ELR (cell line): Measurements from ENCODE around the gene EDDM13.
"Not testable (repeated sequence)": the region's sequence is repeated elsewhere in the genome, so short reads cannot be mapped to it uniquely, and the experiment has no call there.

Experiments used
- DNase-seq: peaks from one replicate; pipeline ENCODE4 v3.0.0-alpha.2; 2015; ENCODE audit warnings: low read depth

The EDDM13 gene

DNA sequence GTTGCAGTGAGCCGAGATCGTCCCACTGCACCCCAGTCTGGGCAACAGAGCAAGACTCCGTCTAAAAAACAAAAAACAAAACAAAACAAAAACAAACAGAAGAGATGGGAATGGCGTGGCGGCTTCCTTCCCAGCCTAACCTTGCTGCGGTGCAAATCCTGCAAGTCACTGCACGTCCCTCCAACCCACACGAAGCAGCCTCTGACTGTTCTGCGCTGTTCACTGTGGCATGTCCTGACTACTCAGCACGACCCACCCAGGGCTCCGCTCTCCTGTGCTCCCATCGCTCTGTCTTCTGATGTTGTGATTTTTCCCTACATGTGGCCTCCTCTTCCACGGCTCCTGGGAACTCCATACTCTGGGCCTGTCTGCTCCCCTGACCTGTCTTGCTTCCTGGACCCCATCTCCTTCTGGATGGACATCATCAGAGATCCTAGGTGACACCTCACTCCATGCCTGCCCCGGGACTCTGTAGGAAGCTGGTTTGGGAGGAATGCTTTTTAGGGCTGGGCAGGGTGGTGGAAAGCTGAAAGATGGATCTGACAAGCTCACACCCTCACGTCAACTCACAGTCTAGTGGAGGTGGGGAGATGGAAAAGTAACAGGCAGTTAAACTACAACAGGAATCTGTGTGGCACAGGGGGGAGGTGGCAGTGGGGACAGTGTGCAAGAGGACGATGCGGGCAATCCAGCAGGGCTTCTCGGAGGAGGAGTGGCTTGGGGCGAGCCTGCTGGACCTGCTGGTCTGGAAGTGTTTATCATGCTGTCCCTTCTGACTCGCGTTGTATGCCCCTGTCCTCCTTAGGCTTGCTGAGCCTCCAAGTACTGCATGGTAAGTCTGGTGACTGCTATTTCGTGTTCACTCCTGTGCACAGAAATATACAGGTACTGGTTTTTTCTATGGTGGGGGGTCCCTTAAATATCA, 23.2 kb downstream of the EDDM13 start:
- no peak for DNase-seq

DNA sequence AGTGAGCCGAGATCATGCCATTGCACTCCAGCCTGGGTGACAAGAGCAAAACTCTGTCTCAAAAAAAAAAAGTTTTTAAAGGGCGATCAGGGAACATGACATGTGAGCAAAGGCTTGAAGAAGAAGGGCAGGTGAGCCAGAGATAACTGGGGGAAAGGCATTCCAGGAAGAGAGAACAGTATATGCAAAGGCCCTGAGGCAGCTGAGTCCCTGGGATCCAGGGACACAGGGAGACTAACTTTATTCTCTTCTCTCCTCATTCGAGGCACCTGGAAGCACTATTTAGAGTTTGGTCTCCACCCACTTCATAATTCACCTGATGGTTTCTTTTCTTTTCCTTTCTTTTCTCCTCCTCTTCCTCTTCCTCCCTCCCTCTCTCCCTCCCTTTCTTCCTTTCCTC, 24.5 kb downstream of the EDDM13 start:
- DNase-seq, result no peak

DNA sequence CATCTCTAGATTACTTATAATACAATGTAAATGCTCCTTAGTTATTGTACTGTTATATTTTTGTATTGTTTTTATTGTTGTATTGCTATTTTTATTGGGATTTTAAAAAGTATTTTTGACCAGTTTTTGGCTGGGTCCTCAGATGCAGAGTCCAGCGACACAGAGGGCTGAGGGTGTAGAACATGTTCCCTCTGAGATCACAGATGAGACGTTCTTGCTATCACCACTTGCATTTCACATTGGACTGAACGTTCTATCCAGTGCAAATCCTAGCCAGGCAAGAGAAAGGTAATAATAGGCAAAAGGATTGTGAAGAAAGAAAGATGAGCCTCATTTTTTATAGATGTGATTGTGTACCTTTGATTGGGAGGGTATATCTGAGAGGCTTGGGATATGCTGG, 27.1 kb downstream of the EDDM13 start:
- DNase-seq, result no peak

DNA sequence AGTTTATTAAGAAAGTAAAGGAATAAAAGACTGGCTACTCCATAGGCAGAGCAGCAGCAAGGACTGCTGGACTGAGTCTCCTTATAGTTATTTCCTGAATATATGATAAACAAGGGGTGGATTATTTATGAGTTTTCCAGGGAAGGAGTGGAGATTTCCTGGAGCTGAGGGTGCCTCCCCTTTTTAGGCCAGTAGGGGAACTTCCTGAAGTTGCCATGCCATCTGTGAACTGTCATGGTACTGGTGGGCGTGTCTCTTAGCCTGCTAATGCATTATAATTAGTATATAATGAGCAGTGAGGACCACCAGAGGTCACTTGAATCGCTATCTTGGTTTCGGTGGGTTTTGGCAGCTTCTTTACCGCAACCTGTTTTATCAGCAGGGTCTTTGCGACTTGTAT, 28.6 kb downstream of the EDDM13 start:
- peak; percentile 17 for DNase-seq

DNA sequence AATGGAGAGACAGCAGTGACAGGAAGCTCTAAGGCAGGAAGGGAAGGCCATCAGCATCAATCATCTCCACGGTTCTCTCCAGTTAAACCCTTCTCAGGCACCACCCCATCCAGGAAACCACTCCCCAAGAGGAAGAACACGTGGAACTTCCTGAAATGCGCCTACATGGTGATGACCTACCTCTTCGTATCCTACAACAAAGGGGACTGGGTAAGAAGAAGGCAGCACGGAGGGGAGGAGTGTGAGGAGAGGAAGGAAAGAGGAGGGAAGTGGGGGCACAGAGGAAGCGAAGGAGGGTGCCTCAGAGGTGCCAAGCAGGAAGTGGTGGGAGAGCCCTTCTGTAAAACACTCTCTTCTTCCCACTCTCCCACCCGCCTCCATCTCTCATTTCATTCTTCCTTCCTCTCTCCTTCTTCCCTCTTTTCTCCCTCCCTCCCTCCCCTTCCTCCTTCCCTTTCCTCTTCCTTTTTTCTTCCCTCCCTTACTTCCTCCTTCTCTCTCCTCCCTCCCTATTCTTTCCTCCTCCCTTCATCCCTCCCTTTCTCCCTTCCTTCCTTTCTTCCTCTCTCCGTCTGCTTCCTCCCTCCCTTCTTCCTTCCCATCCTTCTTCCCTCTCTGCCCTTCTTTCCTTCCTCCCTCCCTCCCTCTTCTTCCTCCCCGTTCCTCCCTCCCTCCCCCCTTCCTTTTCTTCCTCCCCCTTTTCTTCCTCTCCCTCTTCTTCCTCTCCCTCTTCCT, 29.5 kb downstream of the EDDM13 start:
- no peak for DNase-seq

DNA sequence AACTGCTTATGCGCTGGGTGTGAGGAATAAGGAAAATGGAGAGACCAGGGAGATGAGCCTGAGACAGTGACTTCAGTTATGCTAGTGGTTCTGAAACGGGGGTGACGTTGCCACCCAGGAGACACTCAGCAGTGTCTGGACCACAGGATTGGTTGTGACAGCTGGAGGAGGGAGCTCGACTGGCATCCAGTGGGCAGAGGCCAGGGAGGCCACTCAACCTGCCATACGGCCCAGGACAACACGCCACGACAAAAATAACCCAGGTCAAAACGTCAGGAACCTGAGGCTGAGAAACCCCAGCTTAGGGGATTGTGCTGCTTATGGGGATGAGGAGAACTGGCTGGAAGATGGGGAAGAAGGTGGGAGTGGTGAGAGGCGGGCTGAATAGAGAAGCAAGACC, 31.7 kb downstream of the EDDM13 start:
- no peak for DNase-seq

DNA sequence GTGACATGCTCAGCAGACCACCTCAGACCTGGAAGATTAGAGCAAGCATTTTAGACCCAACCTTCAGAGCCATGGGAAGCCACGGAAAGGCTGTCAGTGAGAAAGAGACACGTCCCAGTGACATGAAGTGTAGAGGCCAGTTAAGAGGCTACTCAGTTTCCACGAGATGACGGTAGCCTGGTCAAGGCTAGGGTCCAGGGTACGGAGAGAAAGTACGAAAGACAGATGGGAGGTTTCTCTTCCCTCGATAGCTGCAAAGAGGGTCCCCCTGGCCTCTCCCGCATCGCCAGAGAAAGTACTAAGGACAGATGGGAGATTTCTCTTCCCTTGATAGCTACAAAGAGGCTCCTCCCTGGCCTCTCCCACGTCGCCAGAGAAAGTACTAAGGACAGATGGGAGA, 33.5 kb downstream of the EDDM13 start:
- DNase-seq, result no peak

DNA sequence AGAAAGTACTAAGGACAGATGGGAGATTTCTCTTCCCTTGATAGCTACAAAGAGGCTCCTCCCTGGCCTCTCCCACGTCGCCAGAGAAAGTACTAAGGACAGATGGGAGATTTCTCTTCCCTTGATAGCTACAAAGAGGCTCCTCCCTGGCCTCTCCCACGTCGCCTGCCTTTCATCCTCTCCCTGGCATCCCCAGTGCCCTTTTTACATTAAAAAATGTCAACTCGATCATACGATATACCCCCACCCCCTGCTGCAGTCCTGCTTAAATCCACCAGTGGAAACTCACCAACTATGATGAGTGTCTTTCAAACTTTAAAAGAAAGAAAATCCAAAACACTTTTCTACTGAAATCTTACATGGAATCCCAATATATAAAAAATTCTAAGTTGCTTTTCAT, 34.5 kb downstream of the EDDM13 start:
- DNase-seq, result not testable (repeated sequence)

DNA sequence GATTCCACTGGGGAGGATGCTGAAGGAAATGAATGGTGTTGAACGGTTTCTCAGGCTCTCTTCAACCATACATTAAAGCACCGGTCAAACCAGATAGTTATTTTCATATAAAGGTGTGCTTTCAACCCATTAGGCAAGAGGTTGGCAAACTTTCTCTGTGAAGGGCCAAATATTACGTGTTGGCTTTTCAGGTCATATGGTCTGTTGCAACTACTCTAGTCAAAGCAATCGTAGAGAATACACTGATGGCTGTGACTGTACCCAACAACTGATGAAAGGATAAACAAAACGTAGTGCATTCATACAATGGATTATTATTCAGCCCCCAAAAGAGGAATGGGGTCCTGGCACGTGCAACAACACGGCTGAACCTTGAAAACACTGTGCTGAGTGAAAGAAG, 36.2 kb downstream of the EDDM13 start:
- DNase-seq, result no peak

DNA sequence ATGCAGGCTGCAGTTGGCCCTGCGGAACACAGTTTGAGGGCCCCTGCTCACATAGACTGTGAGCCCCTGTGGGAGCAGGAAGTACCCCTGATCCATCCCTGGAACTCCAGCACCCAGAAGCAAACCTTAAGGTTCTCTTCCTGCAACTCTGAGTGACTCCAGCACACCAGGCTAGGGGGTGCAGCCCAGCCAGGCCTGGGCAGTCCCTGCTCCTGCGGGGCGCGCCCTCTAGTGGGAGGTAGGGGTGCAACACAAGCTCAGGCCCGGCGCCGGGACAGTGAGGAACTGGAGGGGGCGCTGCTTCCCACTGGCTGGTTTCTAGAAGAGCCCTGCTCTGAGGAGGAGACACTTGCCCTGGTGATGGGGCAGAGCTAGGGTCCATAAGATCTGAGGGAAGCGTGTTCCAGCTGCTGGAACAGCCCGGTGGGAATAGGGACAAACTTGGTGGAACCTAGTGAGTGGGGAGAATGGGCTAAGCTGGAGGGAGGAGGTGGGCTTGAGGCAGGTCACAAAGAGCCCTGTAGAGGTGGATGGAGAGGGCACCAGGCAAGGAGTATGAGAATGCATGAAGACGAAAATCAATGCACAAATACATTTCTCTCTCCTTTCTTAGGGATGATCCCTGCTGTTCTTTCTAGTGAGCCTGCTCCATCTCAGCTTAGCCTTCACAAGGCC, 37.1 kb downstream of the EDDM13 start:
- peak; percentile 64 for DNase-seq

DNA sequence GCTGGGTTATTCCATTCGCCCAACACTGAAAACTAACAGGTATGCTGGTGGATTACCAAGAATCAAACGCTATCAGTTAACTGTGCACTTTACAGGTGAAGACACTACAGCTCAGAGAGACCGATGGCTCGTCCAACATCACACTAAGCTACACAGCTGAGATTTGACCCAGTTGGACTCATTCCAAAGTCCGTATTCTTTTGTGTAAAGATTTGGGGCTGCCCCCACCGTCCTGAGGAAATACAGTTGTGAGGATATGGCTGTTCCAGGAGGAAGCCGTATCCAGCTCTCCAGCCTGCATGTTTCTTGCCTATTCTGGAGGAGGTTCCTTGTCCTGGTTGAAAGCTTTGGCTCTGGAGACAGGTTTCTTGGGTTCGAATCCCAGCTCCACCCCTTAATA, 37.9 kb downstream of the EDDM13 start:
- no peak for DNase-seq

DNA sequence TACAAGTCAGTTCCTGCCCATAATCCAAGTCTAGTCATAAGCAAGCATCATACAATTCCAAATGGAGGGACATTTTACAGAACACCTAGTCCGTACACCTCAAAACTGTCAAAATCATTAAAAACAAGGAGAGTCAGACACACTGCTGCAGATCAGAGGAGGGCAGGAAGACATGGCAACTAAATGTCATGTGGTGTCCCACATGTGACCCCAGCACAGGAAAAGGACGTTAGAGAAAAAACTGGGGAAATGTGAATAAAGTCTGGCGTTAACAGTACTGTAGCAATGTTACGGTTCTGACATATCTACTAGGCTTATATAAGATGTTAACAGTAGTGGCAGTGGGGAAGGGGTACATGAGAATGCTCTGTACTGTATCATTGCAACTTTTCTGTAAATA, 39.8 kb downstream of the EDDM13 start:
- DNase-seq, result no peak

DNA sequence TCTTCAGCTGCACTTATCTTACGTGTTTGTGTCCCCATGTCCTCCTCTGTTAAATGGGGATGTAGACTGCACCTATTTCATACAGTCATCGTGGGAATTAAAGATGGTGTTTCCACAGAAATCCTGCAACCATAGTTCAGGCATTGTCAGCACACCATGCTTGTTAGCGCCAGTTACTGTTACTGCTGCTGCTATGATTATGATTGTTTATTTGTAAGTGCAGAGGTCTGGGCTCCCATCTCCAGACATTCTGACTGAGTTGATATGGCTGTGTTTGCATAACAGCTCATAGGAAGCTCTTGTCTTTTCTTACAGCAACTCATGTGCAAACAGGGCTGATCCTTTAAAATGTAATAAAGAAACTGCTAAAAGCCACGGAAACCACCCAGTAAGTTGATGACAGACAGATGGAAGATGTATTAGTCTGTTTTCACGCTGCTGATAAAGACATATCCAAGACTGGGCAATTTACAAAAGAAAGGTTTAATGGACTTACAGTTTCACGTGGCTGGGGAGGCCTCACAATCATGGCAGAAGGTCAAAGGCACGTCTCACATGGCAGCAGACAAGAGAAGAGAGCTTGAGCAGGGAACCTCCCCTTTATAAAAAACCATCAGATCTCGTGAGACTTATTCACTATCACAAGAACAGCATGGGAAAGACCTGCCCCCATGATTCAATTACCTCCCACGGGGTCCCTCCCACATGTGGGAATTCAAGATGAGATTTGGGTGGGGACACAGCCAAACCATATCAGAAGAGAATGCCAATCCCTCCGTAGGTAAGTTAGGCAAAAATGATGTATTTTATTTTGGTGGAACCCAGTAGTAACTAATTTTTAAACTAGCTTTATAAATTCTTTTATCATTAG, 40.5 kb downstream of the EDDM13 start:
- no peak for DNase-seq

DNA sequence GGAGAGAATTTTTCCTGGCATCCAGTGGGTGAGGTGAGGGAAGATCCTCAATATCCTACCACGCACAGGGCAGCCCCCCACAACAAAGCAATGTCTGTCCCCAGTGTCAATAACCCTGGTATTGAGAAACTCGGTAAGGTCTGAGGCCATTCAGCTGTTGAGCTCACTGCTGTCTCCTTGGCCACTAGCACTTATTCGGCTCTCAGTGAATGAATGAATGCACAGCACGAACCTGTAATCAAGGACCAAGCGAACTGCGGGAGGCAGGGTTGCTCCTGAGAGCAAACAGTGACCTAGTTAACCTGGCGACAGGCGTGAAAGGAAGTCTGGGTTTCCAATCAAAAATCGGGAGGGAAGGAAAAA, 41.5 kb downstream of the EDDM13 start:
- DNase-seq, result peak; percentile 1

DNA sequence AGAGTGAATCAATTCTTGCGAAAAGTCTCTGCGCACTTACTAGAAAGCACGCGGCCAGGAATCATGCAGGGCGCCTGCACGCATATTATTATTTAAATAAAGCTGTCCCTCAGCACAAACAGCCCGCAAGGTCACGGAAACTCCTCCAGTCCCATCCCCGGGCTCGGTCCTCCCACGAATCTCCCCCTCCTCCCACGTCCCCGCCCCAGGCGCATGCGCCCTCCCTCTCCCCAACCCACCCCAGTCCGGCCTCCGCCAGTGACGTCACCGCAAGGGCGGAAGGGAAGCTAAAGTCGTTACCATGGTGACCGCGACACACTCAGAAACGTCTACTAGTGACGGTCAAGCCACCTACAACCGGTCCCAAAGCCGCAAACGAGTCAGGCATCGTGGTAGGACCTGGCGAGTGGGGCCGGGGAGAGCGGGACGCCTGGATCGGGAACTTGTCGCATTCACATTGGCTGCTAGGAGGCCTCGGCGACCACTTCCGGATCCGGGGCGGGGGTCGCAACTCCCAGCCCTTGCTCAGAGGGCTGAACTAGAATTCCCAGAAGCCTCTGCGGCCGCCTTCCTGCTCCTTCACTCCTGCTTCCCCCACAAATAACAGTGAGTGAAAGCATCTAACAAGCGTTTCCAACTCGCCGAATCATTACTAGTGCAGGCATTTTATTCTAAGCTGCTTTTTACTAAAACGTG, 42.0 kb downstream of the EDDM13 start, which contains the start of gene ZSCAN5A:
ZSCAN5A (minus strand) TSS at position 459 of the 696 bp plus-strand sequence. CDS start 89,793 bp downstream, outside the sequence.
- peak; percentile 94 for DNase-seq

DNA sequence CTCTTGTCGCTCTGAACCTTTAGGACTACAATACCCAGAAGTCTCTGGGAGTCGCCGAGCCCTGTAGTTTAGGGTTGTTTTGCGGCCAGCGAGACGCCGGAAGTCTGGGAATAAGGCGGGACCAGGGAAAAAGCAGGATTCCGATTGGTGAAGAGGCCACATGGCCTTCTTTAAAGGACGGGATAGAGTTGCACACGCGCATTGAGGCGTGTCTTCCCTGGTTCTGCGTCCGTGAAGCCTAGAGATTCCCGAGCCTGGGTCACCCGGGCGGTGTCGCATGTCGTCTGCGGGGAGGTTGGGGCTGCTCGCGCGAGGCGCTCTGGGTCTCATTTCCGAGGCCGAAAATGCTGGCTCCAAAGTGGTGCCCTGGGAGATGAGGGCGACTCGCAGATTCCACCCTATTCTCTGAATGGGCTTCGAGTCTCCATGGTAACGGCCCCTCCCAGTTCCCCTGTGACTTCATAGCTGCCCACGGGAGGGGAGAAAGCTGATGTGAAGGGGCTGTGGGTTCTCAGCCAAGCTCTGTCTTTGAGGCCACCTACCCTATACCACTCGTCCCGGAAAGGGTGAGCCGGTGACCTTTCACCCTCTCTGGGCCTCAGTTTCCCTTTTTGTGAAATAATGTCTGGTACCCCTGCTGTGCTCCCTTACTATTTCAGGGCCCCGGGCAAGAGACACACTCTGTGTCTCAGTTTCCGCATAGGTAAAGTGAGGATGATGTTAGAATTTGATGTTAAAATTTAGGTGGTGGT, 42.7 kb downstream of the EDDM13 start:
- peak; percentile 98 for DNase-seq

DNA sequence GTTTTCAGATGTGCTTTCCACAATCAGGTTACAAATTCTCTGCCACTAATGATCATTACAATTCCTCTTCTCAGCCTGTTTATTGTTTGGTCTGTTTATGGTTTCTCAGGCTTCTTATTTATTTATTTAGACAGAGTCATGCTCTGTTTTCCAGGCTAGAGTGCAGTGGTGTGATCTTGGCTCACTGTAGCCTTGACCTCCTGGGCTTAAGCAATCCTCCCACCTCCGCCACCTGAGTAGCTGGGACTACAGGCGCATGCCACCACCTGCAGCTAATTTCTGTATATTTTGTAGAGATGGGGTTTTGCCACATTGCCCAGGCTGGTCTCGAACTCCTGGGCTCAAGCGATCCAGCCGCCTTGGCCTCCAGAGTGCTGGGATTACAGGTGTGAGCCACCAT, 44.2 kb downstream of the EDDM13 start:
- no peak for DNase-seq

DNA sequence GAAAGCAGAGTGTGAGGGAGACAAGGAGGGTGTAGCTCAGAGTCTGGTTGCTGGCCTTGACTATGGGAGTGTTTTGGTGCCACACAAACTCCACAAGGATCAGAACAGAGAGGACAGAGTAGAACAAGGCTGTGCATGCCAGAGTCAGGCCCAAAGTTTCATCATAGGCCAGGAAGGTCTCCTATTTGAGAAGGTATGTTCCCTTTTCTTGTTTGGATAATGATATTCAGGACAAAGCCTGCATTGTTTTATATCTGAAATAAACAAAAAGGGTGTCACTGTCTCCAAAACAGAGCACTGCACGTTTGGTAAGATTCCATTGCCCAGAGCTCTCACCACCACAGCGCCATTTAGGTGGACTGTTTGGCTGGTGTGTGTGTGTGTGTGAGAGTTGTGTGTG, 45.2 kb downstream of the EDDM13 start:
- no peak for DNase-seq

DNA sequence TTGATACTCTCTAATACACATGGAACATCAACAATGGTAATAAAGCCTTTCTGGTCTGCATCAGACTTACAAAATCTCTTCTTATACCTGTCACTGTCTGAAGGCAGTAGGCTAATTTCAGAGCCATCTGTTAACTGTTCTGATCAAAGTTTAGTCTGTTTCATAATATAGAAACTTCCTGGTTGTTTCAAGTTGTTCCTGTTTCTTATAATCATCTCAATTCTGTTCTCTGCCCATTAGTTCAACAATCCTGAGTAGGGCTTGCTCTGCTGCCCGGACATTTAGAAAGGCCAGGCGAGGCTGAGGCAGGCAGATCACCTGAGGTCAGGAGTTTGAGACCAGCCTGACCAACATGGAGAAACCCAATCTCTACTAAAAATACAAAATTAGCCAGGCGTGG, 47.4 kb downstream of the EDDM13 start:
- DNase-seq, result no peak

DNA sequence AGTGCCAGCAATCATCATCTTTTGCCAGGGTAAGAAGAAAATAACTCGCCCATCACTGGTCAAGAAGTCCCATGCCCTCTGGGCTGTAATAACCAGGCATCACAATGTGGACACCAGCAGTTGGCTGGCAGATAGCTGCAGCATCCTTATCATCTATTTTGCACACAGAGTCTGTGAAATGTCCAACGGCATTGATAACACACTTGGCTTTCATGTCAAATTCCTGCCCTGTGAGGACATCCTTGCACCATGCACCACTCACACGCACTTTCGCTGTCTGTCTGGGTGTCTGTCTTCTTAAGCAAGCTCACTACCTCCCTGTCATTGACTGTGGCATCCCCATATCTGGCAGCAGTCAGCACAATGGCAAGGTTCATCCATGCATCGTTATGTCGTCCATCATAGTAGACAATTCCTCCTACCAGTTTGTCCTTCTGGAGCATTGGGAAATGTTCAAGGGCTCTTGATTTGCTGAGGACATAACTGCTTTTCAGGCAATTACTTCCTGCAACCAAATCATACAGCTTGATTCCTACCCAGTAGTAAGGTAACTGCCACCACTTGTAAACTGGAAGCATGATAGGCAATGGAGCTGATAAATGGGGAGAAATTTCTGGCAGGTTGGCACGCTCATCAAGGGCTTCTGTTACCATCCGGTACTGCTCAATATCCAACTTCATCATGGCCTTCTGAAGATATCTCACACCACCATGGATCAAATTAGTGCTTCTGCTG, 48.9 kb downstream of the EDDM13 start:
- no peak for DNase-seq
